NOMO-1 treated with dmso at 0.1 percent for 144 hours (cell line): ENCODE data around the gene TMEM54.

Experiments used
- DNase-seq: peaks from one replicate; lab custom pipeline; 2025; ENCODE audit not compliant: unreplicated experiment; lab: John Stamatoyannopoulos, UW

The TMEM54 gene

DNA sequence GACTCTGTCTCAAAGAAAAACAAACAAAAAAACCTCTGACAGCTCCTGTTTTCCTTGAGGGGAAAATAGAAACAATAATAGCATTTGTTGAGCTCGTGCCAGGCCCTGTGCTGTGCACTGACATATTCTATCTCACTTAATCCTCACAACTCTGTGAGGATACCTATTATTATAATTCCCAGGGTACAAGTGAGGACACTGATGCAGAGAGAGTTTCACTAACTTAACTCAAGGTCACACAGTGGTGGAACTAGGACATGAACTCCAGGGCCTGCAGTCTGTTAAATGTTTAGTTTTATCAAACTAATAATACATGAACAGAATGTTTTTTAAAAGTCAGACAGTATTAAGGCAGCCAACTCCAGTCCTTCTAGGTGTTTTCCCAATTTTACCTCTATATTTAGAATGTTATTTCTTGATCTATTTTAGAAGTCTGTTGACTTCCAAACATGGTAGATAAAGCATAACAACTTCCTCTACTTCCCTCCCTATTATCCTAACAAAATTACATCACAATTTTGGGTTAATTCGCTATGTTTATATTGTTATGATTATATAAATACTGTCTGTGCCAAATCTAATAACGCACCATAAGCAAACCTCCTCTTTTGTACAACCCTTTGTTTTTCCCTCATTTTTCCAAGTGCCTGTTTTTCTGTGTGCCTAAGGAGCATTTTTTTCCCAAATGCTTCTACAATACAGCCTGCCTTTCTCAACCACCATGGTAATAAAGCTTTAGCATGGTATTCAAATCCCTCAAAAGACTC, 35.4 kb downstream of the TMEM54 start:
- DNase-seq = no peak

DNA sequence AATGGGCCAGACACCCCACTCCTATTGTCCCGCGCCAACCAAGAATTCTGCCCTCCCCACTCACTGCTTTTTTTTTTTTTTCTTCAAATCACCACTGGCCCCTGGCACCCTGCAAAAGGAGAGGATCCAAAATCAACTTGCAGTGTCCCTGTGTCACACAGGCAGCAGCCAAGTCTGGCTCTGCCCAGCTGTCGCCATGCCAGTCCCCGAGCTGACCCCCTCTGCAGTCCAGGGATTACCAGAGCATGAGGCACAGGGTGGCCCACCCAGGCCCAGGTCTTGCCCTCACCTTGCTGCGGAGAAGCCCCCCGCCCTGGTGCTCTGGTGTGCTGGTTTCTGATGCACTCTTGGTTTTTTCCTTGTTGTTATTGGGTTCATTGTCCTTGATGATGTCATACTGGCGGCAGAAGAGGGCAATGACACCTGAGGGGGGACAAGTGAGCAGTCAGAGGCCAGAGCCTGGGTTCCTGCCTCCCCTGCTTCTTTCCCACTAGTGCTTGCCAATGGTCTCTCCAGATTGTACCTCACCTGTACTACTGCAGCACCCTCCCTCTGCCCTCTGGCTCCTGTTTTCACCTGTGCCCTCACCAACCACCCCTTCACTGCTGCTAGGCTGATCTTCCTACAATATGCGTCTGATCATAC, 36.7 kb downstream of the TMEM54 start:
- no peak for DNase-seq

DNA sequence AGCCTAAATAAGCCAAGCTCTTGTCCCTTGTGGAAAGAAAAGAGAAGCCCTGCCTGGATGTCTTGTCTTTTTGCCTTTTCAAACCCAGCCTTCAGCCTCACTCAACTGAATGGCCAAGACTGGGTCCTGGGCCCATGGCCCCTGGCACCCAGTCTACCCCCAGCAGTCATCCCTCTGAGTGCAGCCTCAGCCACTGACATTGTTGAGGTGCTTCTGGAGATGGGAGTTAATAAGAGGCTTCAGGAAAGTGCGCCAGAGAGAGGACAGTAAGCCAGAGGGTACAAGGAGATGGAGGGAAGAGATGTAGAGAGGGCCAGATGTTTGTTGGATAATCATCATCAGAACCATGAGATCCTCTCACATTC, 37.3 kb downstream of the TMEM54 start:
- DNase-seq = no peak

DNA sequence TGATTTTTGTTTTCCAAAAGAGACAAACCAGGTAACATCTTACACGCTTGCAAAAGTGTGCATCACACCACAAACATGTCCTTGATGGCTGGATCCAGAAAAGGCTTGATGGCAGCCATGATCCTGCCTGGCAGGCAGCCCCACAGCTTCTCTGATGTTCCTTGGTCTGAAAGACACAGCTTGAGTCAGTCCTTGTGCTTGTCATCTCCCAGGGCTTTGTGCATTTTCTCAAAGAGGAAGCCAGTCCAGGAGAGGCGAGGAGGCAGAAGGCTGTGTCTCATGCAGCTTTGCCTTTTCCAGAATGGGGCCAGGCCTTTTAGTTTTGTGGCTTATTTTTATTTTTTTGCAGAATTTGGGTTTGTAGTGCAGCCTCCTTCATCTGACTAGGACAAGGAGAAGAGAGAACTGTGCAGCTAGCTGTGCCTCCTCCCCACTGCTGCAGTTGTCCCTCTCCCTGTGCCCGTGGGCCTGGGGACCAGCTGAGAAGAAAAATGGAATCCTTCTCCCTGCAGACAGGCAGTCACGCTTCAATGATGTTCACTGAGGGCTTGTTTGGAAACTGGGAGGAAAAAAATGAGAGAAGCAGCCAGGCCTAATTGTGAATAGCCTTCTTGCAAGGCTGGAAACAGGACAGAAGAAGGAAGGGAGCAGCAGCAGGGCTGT, 37.8 kb downstream of the TMEM54 start:
- no peak for DNase-seq

DNA sequence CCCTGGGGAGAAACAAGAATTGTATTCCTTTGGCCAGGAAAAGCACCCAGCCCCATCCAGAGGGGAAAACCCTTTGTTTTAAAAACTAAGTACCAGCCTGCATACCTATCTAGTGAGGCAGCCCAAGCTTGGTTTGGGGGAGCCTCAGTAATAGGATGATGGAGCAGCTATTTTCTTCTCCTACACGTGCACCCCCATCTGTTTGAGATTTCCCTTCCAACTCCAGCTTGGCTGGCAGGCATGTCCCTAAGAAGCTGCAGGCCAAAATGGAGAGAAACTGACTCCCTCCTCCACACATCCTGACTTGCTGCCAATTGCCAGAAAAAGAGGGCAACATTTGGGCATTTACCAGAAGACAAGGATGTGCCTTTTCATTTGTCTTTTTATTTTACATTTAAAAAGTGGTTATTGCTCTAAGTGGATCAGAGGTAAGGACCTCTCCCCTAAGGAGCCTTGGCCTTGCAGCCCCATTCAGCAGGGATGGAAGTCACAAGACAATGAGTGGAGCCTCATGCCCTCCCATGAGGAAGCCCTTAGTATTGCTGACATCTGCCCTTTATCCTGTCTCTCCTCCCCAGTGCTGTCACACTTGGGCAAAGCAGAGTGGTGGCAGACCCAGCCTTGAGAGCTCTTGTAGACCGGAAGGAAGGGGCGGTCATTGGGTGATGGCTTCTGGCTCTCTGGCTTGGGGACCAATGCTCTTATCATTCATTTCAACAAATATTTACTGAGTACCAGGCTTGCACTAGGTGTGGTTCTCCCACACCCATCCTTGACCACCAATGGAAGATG, 39.1 kb downstream of the TMEM54 start:
- no peak for DNase-seq

DNA sequence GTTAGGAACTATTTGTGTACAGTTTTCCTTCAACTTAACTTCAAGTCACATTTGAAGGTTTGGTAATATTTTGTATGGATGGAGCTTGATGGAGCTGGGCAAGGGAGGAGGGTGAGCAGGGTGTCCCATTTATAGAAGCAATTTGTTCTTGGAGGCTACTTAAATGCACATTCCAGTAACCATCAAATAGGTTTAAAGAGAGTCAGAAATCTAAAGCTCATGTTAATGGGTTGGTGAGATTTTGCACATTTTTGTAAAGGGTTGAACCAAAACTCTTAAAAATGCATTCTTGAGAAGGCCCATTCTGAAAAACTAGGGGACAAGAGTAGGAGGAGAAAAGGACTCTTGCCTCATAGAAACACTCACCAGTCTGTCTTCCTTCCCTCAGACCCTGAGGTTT, 40.6 kb downstream of the TMEM54 start:
- no peak for DNase-seq

DNA sequence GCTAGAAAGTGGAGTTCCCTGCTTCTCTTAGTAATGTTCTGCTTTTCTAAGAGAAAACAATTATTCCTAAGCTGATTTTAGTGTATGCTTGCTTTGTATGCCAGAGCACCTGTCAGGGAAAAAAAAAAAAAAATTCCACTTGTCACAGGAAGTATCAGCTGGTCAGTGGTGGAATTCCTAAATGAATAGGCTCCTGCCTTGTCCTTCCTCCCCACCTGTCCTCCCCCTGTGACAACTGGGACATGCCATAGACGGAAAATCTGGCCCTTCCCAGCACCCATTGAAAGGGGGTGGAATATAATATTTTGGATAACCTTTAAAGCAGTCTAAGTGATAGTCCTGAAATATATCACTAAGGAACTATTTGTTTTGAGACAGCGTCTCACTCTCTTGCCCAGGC, 41.3 kb downstream of the TMEM54 start:
- no peak for DNase-seq

DNA sequence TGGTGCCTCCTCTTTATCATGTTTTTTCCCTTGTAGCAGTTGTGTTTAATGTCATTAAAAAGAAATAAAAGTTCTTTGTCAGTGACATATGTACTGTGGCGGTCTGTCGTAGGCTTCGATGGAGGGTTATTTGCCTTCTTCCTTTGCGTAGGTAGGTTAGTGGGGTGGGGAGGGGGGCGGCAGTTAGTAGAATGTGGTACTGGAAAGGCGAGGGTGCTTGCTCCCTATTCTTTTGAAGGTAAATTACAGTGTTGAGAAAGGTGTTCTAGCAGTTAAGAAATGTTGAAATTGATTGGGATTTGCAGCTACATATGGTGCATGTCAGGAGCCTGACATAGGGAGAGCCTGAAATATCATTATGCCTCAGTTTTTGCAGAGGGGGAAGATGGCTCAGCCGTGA, 42.4 kb downstream of the TMEM54 start:
- no peak for DNase-seq

DNA sequence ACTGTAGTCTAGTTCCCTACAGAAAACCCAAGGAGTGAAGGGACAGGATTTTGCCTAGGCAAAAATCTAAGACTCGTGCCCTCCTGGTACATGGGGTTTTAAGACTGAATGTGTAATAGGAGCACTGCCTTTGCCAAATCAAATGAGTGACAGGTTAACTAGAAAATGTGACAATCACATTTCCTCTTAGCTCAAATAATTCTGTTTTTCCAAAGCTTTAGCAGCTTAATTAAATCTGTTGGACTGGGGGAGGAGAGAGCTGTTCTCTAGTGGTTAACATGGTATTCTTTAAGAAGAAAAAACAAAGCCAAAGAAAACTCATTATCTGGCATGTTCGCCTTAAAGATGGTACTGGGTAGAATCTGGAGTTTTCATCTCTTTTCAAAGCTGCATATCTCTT, 43.1 kb downstream of the TMEM54 start:
- DNase-seq = no peak

DNA sequence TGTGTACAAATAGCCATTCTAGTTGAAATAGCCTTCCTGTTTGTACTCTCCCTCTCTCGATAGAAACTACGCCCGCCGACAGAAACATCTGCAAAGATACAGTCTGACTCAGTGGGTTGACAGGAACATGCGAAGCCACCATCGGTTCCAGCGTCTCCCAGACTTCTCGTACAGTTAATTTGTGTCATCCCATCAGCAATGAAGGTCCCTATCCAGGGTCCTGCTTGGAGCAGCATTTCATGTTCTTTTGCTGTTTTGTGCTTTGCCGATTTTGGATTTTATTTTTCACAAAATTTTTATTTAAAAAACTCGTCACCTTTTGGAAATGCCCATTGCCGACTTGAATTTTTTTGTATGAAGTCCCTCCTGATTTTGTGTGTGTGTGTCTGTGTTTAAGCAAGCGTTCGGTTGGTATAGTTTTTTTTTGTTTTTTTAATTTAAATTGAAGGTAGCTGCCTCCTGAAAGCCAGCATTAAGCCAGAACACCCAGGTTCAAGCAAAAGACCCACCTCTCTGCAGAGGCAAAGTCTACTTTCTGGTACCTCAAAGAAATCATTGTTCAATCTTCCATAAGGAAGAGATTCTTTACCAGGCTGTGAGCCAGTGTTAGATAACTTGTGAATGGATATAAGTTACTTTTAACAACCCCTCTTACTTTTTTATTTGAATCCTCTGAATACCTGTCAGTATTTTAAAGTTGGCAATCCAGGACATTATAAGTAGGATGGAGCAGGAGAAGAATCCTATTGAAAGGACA, 45.1 kb downstream of the TMEM54 start:
- DNase-seq = no peak

DNA sequence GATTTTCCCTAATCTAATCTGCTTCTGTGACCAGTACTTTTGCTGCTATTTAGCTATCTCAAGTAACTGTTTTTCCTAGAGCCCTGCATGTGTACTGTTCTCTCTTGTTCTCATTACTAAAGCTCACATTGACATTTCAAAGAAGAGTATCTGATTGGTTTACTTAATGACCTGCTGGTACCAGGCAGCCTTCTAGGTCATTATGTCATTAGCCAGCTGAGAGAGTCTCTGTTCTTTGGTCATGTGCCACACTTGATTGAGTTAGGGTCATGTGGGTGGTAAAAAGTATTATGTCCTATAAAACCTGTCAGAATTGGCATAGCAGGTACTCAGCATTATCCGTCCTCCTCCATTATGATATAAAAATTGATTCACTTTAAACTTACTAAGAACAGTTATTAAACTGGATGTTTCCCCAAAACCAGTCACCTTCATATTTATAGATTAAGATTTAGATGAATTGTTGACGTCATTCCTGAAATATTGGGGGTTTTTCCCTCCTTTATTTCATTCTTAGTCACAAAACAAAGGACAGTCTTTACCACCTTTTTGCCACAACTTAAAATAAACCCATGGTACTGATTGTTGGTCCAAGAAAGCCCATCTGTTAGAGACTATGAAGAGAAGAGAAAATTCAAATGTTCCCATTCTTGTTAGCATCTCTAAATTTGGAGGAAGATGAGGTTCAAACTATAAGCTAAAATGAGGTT, 52.7 kb downstream of the TMEM54 start:
- no peak for DNase-seq
